Brain pericyte (primary cell): ENCODE data around the gene TMEM214.

Experiments used
- DNase-seq: peaks from one replicate; pipeline ENCODE4 v3.0.0-alpha.2; 2012; ENCODE audit warnings: low read depth, low spot score

TMEM214 gene

GRCh38 chr2:27084297-27085061 is 51.7 kb downstream of the TMEM214 start:
- DNase-seq, result no peak

GRCh38 chr2:27085062-27085672 is 52.4 kb downstream of the TMEM214 start:
- DNase-seq, result no peak

GRCh38 chr2:27085673-27086089 is 52.9 kb downstream of the TMEM214 start:
- DNase-seq, result no peak

- DNase-seq, result peak; percentile 69
These were observed 53.4 kb downstream of the TMEM214 start for GRCh38 chr2:27086090-27086723.

GRCh38 chr2:27086724-27087593 is 54.2 kb downstream of the TMEM214 start, which contains the start of gene KHK:
TSS of gene KHK (plus strand) at chr2:27086772. CDS start at chr2:27087260, 488 bp downstream.
- no peak for DNase-seq

GRCh38 chr2:27087823-27088410 is 55.2 kb downstream of the TMEM214 start:
- DNase-seq, result no peak

- DNase-seq, result no peak
These were observed 55.9 kb downstream of the TMEM214 start for GRCh38 chr2:27088634-27089033.

- no peak for DNase-seq
These were observed 56.6 kb downstream of the TMEM214 start for GRCh38 chr2:27089111-27089954.
